ENCODE data around the gene SLC17A8.

SLC17A8 gene

DNA sequence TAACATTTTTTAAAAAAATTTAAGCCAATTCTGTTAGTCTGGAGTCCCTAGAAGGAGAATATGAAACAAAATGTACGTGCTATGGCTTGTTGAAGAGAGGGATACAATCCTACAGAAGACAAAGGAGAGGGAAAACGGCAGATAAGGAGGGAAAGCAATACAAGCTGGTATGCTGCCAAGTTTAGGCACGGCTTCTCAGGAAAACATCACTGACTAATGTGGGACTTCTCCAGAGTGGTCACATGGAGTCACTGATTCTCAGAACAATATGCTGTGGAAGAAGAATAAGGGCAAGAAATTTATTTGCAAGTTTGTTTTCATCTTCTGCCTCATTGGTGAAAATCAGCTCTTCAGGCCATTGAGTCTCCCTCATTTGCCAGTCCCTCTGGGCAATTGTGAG is 93.9 kb downstream of the SLC17A8 start:
- Histone ChIP-seq H3K27ac (ENCODE audit: poor library complexity, severe bottlenecking) (no peak overlapping the region), H3K4me1 (ENCODE audit: insufficient read depth, poor library complexity, severe bottlenecking) (no peaks in the 10 kb centered on the region), H3K4me3 (ENCODE audit: severe bottlenecking) (no peak overlapping the region), H3K36me3 (ENCODE audit: low read depth) (no peaks in the 10 kb centered on the region), H3K27me3 (ENCODE audit: insufficient read depth, poor library complexity, severe bottlenecking) (no peaks in the 10 kb centered on the region), H3K9me3 (ENCODE audit: severe bottlenecking) (no peaks in the 10 kb centered on the region)
- ATAC-seq (ENCODE audit: low read depth), result no peak
- no peak for DNase-seq (ENCODE audit: low spot score)
- no peak for TF ChIP-seq CTCF (IDR thresholded peaks at IDR 0.05; ENCODE audit: poor library complexity, severe bottlenecking)

DNA sequence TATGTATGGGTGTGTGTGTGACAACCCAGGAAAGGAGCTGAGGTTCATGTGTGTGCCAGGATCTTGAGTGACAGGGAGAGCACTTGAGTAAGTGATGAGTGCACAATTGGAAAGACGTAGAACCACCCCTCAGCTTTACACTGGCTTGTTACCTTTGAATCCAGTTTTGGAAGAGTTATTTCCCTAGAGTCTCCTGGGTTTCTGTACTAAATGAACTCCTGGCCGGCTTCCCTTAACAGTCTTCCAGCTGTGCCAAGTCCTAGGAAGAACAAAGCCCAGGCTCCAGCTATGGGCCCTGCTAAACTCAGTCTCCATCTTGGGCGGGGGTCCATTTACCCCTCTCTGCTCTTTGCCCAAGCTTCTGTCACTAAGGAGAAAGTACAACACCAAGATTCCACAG is 97.1 kb downstream of the SLC17A8 start:
- Histone ChIP-seq H3K27ac (ENCODE audit: poor library complexity, severe bottlenecking) (no peak overlapping the region), H3K4me1 (ENCODE audit: insufficient read depth, poor library complexity, severe bottlenecking) (no peaks in the 10 kb centered on the region), H3K27me3 (ENCODE audit: insufficient read depth, poor library complexity, severe bottlenecking) (no peaks in the 10 kb centered on the region), H3K36me3 (ENCODE audit: low read depth) (no peaks in the 10 kb centered on the region), H3K4me3 (ENCODE audit: severe bottlenecking) (no peak overlapping the region), H3K9me3 (ENCODE audit: severe bottlenecking) (no peaks in the 10 kb centered on the region)
- ATAC-seq (ENCODE audit: low read depth), result no peak
- TF ChIP-seq CTCF (IDR thresholded peaks at IDR 0.05; ENCODE audit: poor library complexity, severe bottlenecking), result no peak
- no peak for DNase-seq (ENCODE audit: low spot score)

GRCh38 chr12:100455896-100456295 is 99.0 kb downstream of the SLC17A8 start:
- Histone ChIP-seq H3K27ac (ENCODE audit: poor library complexity, severe bottlenecking) (no peak overlapping the region), H3K36me3 (ENCODE audit: low read depth) (no peaks in the 10 kb centered on the region), H3K9me3 (ENCODE audit: severe bottlenecking) (no peaks in the 10 kb centered on the region), H3K4me1 (ENCODE audit: insufficient read depth, poor library complexity, severe bottlenecking) (no peaks in the 10 kb centered on the region), H3K27me3 (ENCODE audit: insufficient read depth, poor library complexity, severe bottlenecking) (no peaks in the 10 kb centered on the region), H3K4me3 (ENCODE audit: severe bottlenecking) (no peak overlapping the region)
- DNase-seq (ENCODE audit: low spot score) (no peak), ATAC-seq (ENCODE audit: low read depth) (no peak)
- TF ChIP-seq CTCF (IDR thresholded peaks at IDR 0.05; ENCODE audit: poor library complexity, severe bottlenecking), result no peak

- Histone ChIP-seq H3K4me1 (ENCODE audit: insufficient read depth, poor library complexity, severe bottlenecking) (no peaks in the 10 kb centered on the region), H3K4me3 (ENCODE audit: severe bottlenecking) (no peak overlapping the region), H3K36me3 (ENCODE audit: low read depth) (no peaks in the 10 kb centered on the region), H3K9me3 (ENCODE audit: severe bottlenecking) (no peaks in the 10 kb centered on the region), H3K27me3 (ENCODE audit: insufficient read depth, poor library complexity, severe bottlenecking) (no peaks in the 10 kb centered on the region), H3K27ac (ENCODE audit: poor library complexity, severe bottlenecking) (no peak overlapping the region)
- no peak for ATAC-seq (ENCODE audit: low read depth)
- TF ChIP-seq CTCF (IDR thresholded peaks at IDR 0.05; ENCODE audit: poor library complexity, severe bottlenecking), result no peak
- no peak for DNase-seq (ENCODE audit: low spot score)
These were observed 101.3 kb downstream of the SLC17A8 start for GRCh38 chr12:100458191-100458590.

- no peaks in the 10 kb centered on the region for H3K27me3 ChIP-seq (ENCODE audit: insufficient read depth, poor library complexity, severe bottlenecking)
- H3K27ac ChIP-seq (ENCODE audit: poor library complexity, severe bottlenecking), result no peak overlapping the region
- H3K4me1 ChIP-seq (ENCODE audit: insufficient read depth, poor library complexity, severe bottlenecking), result no peaks in the 10 kb centered on the region
- no peaks in the 10 kb centered on the region for H3K9me3 ChIP-seq (ENCODE audit: severe bottlenecking)
- DNase-seq (ENCODE audit: low spot score), result no peak
- no peak for TF ChIP-seq CTCF (IDR thresholded peaks at IDR 0.05; ENCODE audit: poor library complexity, severe bottlenecking)
- H3K4me3 ChIP-seq (ENCODE audit: severe bottlenecking), result no peak overlapping the region
- H3K36me3 ChIP-seq (ENCODE audit: low read depth), result no peaks in the 10 kb centered on the region
- ATAC-seq (ENCODE audit: low read depth), result no peak
These were observed 103.8 kb downstream of the SLC17A8 start for GRCh38 chr12:100460702-100461101.
